Activated CD8-positive, alpha-beta T cell treated with anti-CD3 and anti-CD28 coated beads for 36 hours (primary cell): ENCODE results near the gene MAGOHB. TPM values are rescaled to one million over a fixed set of nuclear protein-coding genes. Genes with fewer than 3 reads are reported as not detected.

Experiments used
- ATAC-seq: fragments of 200-7000 bp; cut with Tn5 transposase; one replicate; pipeline ENCODE4 v1.10.0; 2021; ENCODE audit warnings: mild to moderate bottlenecking, moderate library complexity
- CTCF ChIA-PET: fragments of 350-600 bp; sonication (Branson Sonifier 250); formaldehyde crosslinking; loops from one replicate; lab custom pipeline; 2021; ENCODE audit warnings: antibody characterized with exemption; lab: Charles Lee
- POLR2A ChIA-PET: fragments of 350-600 bp; sonication (Branson Sonifier 250); formaldehyde crosslinking; loops from one replicate; lab custom pipeline; 2021; ENCODE audit warnings: antibody characterized with exemption; lab: Charles Lee
- DNase-seq: peaks from one replicate; pipeline ENCODE4 v3.0.0-alpha.2; 2020
- H3K27ac Mint-ChIP-seq: one replicate; pipeline ENCODE4 v1.8.0; 2021; ENCODE audit warnings: mild to moderate bottlenecking, mixed read lengths
- H3K27me3 Mint-ChIP-seq: one replicate; pipeline ENCODE4 v1.8.0; 2021; ENCODE audit warnings: mixed read lengths
- H3K36me3 Mint-ChIP-seq: one replicate; pipeline ENCODE4 v1.8.0; 2021; ENCODE audit warnings: low read depth, mixed read lengths
- H3K4me1 Mint-ChIP-seq: one replicate; pipeline ENCODE4 v1.8.0; 2021; ENCODE audit warnings: low read depth, mixed read lengths
- H3K4me3 Mint-ChIP-seq: one replicate; pipeline ENCODE4 v1.8.0; 2021; ENCODE audit warnings: mild to moderate bottlenecking, moderate library complexity, mixed read lengths
- H3K9me3 Mint-ChIP-seq: one replicate; pipeline ENCODE4 v1.8.0; 2021; ENCODE audit warnings: mixed read lengths
- intact Hi-C: fragments of 100-400 bp; cut with micrococcal nuclease; formaldehyde crosslinking; loops from one replicate; pipeline ENCODE4 v1.10.0; 2022
- total RNA-seq, 2 experiments: library from RNA; stranded (reverse); gene quantifications; one replicate each; pipeline ENCODE4 v1.2.3, GENCODE V29; 2021
- TF ChIP-seq, protein P1 (sequence below): fragments of 200-600 bp; IDR thresholded peaks from one replicate; pipeline ENCODE4 v1.8.0; 2022; ENCODE audit warnings: antibody characterized with exemption, mild to moderate bottlenecking

MAGOHB gene
- total RNA-seq, 2 experiments from 2014 or later = 80.4 to 85.6 TPM

- intact Hi-C loops = no loop called here
- DNase-seq (no peak), ATAC-seq (no peak)
- TF ChIP-seq, protein P1, sequence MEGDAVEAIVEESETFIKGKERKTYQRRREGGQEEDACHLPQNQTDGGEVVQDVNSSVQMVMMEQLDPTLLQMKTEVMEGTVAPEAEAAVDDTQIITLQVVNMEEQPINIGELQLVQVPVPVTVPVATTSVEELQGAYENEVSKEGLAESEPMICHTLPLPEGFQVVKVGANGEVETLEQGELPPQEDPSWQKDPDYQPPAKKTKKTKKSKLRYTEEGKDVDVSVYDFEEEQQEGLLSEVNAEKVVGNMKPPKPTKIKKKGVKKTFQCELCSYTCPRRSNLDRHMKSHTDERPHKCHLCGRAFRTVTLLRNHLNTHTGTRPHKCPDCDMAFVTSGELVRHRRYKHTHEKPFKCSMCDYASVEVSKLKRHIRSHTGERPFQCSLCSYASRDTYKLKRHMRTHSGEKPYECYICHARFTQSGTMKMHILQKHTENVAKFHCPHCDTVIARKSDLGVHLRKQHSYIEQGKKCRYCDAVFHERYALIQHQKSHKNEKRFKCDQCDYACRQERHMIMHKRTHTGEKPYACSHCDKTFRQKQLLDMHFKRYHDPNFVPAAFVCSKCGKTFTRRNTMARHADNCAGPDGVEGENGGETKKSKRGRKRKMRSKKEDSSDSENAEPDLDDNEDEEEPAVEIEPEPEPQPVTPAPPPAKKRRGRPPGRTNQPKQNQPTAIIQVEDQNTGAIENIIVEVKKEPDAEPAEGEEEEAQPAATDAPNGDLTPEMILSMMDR = no peak
- ChIA-PET CTCF (no interaction called here), POLR2A (no interaction called here)
- no peak overlapping the region for H3K27ac Mint-ChIP-seq
- H3K36me3 Mint-ChIP-seq = peaks cover 65% of the 10 kb centered on the region
- peaks cover 2% of the 10 kb centered on the region for H3K27me3 Mint-ChIP-seq
- H3K4me3 Mint-ChIP-seq = no peak overlapping the region
- H3K4me1 Mint-ChIP-seq = peaks cover 28% of the 10 kb centered on the region
- no peaks in the 10 kb centered on the region for H3K9me3 Mint-ChIP-seq
These were observed 3.2 kb downstream of the MAGOHB start for GRCh38 chr12:10610188-10610587.

- Mint-ChIP-seq H3K36me3 (peaks cover 75% of the 10 kb centered on the region), H3K27me3 (no peaks in the 10 kb centered on the region), H3K4me1 (peaks cover 27% of the 10 kb centered on the region), H3K4me3 (no peak overlapping the region), H3K27ac (no peak overlapping the region), H3K9me3 (no peaks in the 10 kb centered on the region)
- POLR2A ChIA-PET = interaction anchor here (0.8 kb wide), 1 partner anchor 49 kb away, joined by 3 read pairs; no protein-coding TSS in a partner anchor
- CTCF ChIA-PET = interaction anchor here (0.6 to 1.2 kb wide), 5 partner anchors 11 to 945 kb away, joined by 3 read pairs; partner anchors contain the start of gene STYK1
- peak; percentile 19 for DNase-seq
- intact Hi-C loops = no loop called here
- TF ChIP-seq, protein P1 = peak; percentile 35
- no peak for ATAC-seq
These were observed 5.4 kb downstream of the MAGOHB start for GRCh38 chr12:10607885-10608458.

GRCh38 chr12:10601860-10602259 is 11.5 kb downstream of the MAGOHB start:
- ATAC-seq = no peak
- POLR2A ChIA-PET = interaction anchor here (0.9 kb wide), 1 partner anchor 15 kb away, joined by 3 read pairs; no protein-coding TSS in a partner anchor

DNA sequence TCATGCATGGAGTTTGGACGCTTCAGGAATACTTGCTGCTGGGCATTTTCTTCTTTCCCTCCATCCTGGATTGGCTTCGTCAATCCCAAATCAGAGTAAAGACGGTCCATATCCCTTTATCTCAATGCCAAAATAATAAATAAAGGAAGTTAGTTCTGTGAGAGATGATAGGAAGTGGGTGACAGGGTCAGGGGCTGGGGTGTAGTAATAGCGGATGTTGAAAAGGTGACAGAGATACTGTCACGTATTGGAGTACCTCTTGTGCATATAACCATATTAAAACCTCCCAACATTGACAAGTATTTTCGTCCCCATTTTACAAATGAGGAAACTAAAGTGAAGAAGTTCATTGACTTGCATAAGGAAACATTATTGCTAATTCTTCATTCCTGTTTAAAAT is 12.4 kb downstream of the MAGOHB start:
- Mint-ChIP-seq H3K27ac (peak overlapping the region; percentile 53), H3K27me3 (no peaks in the 10 kb centered on the region), H3K4me3 (peak overlapping the region; percentile 3), H3K36me3 (peaks cover 47% of the 10 kb centered on the region), H3K9me3 (no peaks in the 10 kb centered on the region), H3K4me1 (peaks cover 13% of the 10 kb centered on the region)
- TF ChIP-seq, protein P1 = no peak
- no peak for ATAC-seq
- intact Hi-C loops = no loop called here
- no peak for DNase-seq
- CTCF ChIA-PET = no interaction called here
- POLR2A ChIA-PET = no interaction called here

More at GRCh38 chr12:10601860-10602259, 11.5 kb downstream of the MAGOHB start:
- TF ChIP-seq, protein P1 = no peak
- intact Hi-C loops = no loop called here
- Mint-ChIP-seq H3K4me3 (no peak overlapping the region), H3K36me3 (peaks cover 41% of the 10 kb centered on the region), H3K27me3 (no peaks in the 10 kb centered on the region), H3K9me3 (no peaks in the 10 kb centered on the region), H3K4me1 (peaks cover 13% of the 10 kb centered on the region), H3K27ac (peak overlapping the region; percentile 31)
- no peak for DNase-seq
- CTCF ChIA-PET = no interaction called here

- Mint-ChIP-seq H3K9me3 (no peaks in the 10 kb centered on the region), H3K36me3 (peaks cover 36% of the 10 kb centered on the region), H3K4me1 (no peaks in the 10 kb centered on the region), H3K4me3 (peak overlapping the region; percentile 3), H3K27me3 (no peaks in the 10 kb centered on the region), H3K27ac (no peak overlapping the region)
- CTCF ChIA-PET = no interaction called here
- intact Hi-C loops = no loop called here
- DNase-seq (no peak), ATAC-seq (no peak)
- TF ChIP-seq, protein P1 = no peak
- POLR2A ChIA-PET = interaction anchor here (0.8 kb wide), 1 partner anchor 17 kb away, joined by 3 read pairs; no protein-coding TSS in a partner anchor
These were observed 17.5 kb downstream of the MAGOHB start for GRCh38 chr12:10595881-10596280.
